Naive thymus-derived CD4-positive, alpha-beta T cell (primary cell): ENCODE measurements around the gene PTS. TPM values are rescaled to one million over a fixed set of nuclear protein-coding genes. Genes with fewer than 3 reads are reported as not detected.
A peak's percentile ranks its signal among the peaks of the same experiment; 100 is the strongest.

Experiments
- ATAC-seq: fragments of 150-1000 bp; cut with Tn5 transposase; 2 replicates; pipeline ENCODE4 v1.10.0; 2021; ENCODE audit warnings: mild to moderate bottlenecking, moderate library complexity
- CTCF ChIA-PET: fragments of 350-600 bp; sonication (Branson Sonifier 250); formaldehyde crosslinking; loops from one replicate; lab custom pipeline; 2021; ENCODE audit warnings: antibody characterized with exemption; lab: Charles Lee
- POLR2A ChIA-PET: fragments of 350-600 bp; sonication (Branson Sonifier 250); formaldehyde crosslinking; loops from one replicate; lab custom pipeline; 2021; ENCODE audit warnings: antibody characterized with exemption, inconsistent platforms; lab: Charles Lee
- DNase-seq, 9 donors: peaks; one replicate each; pipeline versions ENCODE4 v3.0.0 to v3.0.0-alpha.2; 2020 to 2022; ENCODE audit warnings: mixed read lengths in 1 of 9
- H3K27ac ChIP-seq: one replicate; pipeline ENCODE4 v1.7.0; 2013; ENCODE audit warnings: mild to moderate bottlenecking, low read depth, low read length, moderate library complexity
- H3K27me3 ChIP-seq, 2 donors: one replicate each; pipeline ENCODE4 v1.7.0; 2013; ENCODE audit warnings: low read length in 2 of 2, mild to moderate bottlenecking in 2 of 2, moderate library complexity in 2 of 2; ENCODE audit not compliant: control insufficient read depth in 2 of 2, insufficient read depth in 2 of 2
- H3K36me3 ChIP-seq, 3 experiments: 1 replicate in 2 of 3; 2 replicates in 1 of 3; pipeline ENCODE4 v1.7.0; 2013; ENCODE audit warnings: low read length in 3 of 3, mild to moderate bottlenecking in 3 of 3, moderate library complexity in 1 of 3; ENCODE audit not compliant: insufficient read depth in 3 of 3, control insufficient read depth in 2 of 3
- H3K4me1 ChIP-seq, 2 donors: one replicate each; pipeline ENCODE4 v1.7.0; 2013; ENCODE audit warnings: low read length in 2 of 2, mild to moderate bottlenecking in 2 of 2, moderate library complexity in 1 of 2; ENCODE audit not compliant: control insufficient read depth in 2 of 2, insufficient read depth in 2 of 2
- H3K4me3 ChIP-seq: 2 replicates; pipeline ENCODE4 v1.7.0; 2013; ENCODE audit warnings: mild to moderate bottlenecking, low read length
- H3K9me3 ChIP-seq, 3 experiments: 1 replicate in 2 of 3; 2 replicates in 1 of 3; pipeline ENCODE4 v1.7.0; 2013; ENCODE audit warnings: low read length in 3 of 3; ENCODE audit not compliant: control insufficient read depth in 2 of 3
- H3K27ac Mint-ChIP-seq, 9 donors: one replicate each; pipeline ENCODE4 v1.8.0; 2020 to 2022; ENCODE audit warnings: mixed read lengths in 9 of 9, mild to moderate bottlenecking in 8 of 9, moderate library complexity in 5 of 9, inconsistent platforms in 2 of 9
- H3K27me3 Mint-ChIP-seq, 5 donors: one replicate each; pipeline ENCODE4 v1.8.0; 2021 to 2022; ENCODE audit warnings: mixed read lengths in 5 of 5, mild to moderate bottlenecking in 1 of 5
- H3K36me3 Mint-ChIP-seq, 5 donors: one replicate each; pipeline ENCODE4 v1.8.0; 2020 to 2022; ENCODE audit warnings: mixed read lengths in 5 of 5, mild to moderate bottlenecking in 3 of 5, inconsistent platforms in 1 of 5
- H3K4me1 Mint-ChIP-seq, 7 donors: one replicate each; pipeline ENCODE4 v1.8.0; 2020 to 2022; ENCODE audit warnings: mixed read lengths in 7 of 7, mild to moderate bottlenecking in 3 of 7, inconsistent platforms in 1 of 7
- H3K4me3 Mint-ChIP-seq, 10 donors: one replicate each; pipeline ENCODE4 v1.8.0; 2020 to 2022; ENCODE audit warnings: mild to moderate bottlenecking in 10 of 10, mixed read lengths in 10 of 10, moderate library complexity in 6 of 10, inconsistent platforms in 2 of 10
- H3K9me3 Mint-ChIP-seq, 11 donors: one replicate each; pipeline ENCODE4 v1.8.0; 2020 to 2022; ENCODE audit warnings: mixed read lengths in 11 of 11, mild to moderate bottlenecking in 4 of 11, inconsistent platforms in 1 of 11, moderate library complexity in 1 of 11
- intact Hi-C, 2 donors: fragments of 100-400 bp; cut with micrococcal nuclease; formaldehyde crosslinking; loops; one replicate each; pipeline ENCODE4 v1.15.1; 2023
- polyA plus RNA-seq, 2 donors: library from polyadenylated mRNA; unstranded; fragments of 300-500 nt; fragmentation: Illumina TruSeq; gene quantifications; one replicate each; pipeline ENCODE4 v1.2.3, GENCODE V29; 2021
- total RNA-seq, 6 experiments: library from RNA in 5 of 6; stranded (reverse) in 5 of 6; gene quantifications; 1 replicate in 5 of 6; 2 replicates in 1 of 6; pipeline ENCODE4 v1.2.3 and lab custom pipeline; 2021 to 2026

Gene PTS
- total RNA-seq: 10 to 100 TPM; 19.2 to 71.3 (median 24.0) TPM
- polyA plus RNA-seq: 1 to 10 TPM; 3.7 to 7.2 TPM
- 39.3 reads per million, percentile 66 among the genes with 10 or more reads in this experiment for total RNA-seq (lab: John Stamatoyannopoulos, UW)

DNA sequence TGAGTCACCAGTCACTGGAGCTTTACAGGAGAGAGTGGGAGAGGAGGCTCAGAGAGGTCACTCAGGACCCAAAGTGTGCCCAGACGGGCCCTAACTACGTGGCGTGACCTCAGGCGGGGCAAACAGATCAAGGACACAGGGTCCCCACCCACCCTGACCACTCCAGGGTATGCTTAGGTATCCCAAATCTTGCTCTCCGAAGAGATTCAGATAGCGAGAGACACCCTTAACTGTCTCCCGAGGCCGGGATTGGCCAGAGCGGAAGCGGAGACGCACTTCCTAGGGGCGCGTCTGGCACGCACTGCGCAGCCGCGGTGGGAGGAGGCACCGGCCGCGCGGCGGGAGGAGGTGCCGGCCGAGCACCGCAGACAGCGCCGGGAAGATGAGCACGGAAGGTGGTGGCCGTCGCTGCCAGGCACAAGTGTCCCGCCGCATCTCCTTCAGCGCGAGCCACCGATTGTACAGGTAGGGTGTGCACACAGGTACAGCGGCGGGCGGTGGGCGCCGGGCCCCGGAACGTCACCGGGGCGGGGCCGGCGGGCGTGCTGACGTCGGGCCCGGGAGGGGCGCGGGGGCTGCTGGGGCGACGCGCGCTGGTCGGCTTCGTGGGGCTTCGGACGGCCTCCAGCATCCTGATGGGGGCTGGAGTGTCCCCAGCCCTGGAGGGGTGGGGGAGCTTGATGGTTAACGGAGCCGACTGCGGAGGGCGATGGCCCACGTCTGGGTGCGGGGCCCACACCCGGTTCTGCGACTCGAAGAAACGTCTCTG is at the start of gene PTS:
Gene PTS, plus strand, starts transcription at position 367 of the 769 bp plus-strand sequence. Its CDS starts 16 bp downstream, at position 383.
- no peaks in the 10 kb centered on the region for H3K27me3 ChIP-seq
- ATAC-seq: peak; percentile 94
- no peaks in the 10 kb centered on the region for H3K9me3 ChIP-seq
- peak within 1 kb of the TSS; percentile 100 for H3K4me3 ChIP-seq
- intact Hi-C loops: loop anchor here (1.0 to 10.0 kb wide), 15 partner anchors 54 to 1651 kb away; partner anchors contain the start of genes CFAP68 (in 2 of the 2), FDXACB1 (in 2 of the 2), SDHD (in 2 of the 2) and SIK2 (in 2 of the 2)
- peaks cover 0 to 26% (median 17%) of the 10 kb centered on the region in 5 donors for H3K36me3 Mint-ChIP-seq
- peaks cover 11 to 38% (median 30%) of the 10 kb centered on the region in 7 donors for H3K4me1 Mint-ChIP-seq
- peaks cover 0 to 2% (median 0%) of the 10 kb centered on the region in 11 donors for H3K9me3 Mint-ChIP-seq
- CTCF ChIA-PET: interaction anchor here (0.5 to 1.0 kb wide), 2 partner anchors 54 to 1570 kb away, joined by 3 to 9 read pairs; no protein-coding TSS in a partner anchor
- POLR2A ChIA-PET: interaction anchor here (0.7 to 2.3 kb wide), 8 partner anchors 21 to 1088 kb away, joined by 3 to 16 read pairs (median 4); partner anchors contain the start of genes POU2AF1 and TTC12
- H3K27ac ChIP-seq: peak within 1 kb of the TSS; percentile 95
- H3K36me3 ChIP-seq: peaks cover 10 to 17% (median 11%) of the 10 kb centered on the region in 3 experiments
- peak; percentile 79 to 90 (median 88) for DNase-seq
- H3K4me1 ChIP-seq: peaks cover 9% of the 10 kb centered on the region in 2 donors
- H3K27ac Mint-ChIP-seq: peak within 1 kb of the TSS; percentile 92 to 99 (median 98)
- peak within 1 kb of the TSS; percentile 83 to 95 (median 91) for H3K4me3 Mint-ChIP-seq
- H3K27me3 Mint-ChIP-seq: peaks cover 0 to 2% (median 0%) of the 10 kb centered on the region in 5 donors

DNA sequence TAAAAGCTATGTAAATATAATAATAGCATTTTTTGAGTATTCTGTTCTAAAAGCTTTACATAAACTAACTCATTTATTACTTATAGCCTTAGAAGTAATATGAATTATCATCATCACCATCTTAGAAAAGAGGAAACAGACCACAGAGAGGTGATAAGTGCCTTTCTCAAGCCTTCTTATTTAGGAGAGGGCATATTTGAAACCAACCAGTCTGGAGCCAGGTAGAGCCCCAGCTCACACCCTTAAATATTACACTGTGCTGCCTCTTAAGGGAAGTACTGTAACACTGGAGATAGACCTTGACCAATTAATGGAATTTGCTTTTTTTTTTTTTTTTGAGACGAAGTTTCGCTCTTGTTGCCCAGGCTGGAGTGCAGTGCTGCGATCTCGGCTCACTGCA is 48.6 kb upstream of the PTS start:
- Mint-ChIP-seq H3K4me1 (peaks cover 10 to 18% (median 13%) of the 10 kb centered on the region in 7 donors), H3K9me3 (peaks cover 0 to 6% (median 0%) of the 10 kb centered on the region in 11 donors), H3K27ac (no peak overlapping the region), H3K36me3 (peaks cover 0 to 7% (median 3%) of the 10 kb centered on the region in 5 donors), H3K27me3 (peaks cover 13 to 55% (median 36%) of the 10 kb centered on the region in 5 donors), H3K4me3 (no peak overlapping the region)
- no peak for DNase-seq
- peaks cover 0 to 6% of the 10 kb centered on the region in 2 donors for H3K4me1 ChIP-seq
- no peaks in the 10 kb centered on the region for H3K9me3 ChIP-seq
- POLR2A ChIA-PET: no interaction called here
- H3K36me3 ChIP-seq: no peaks in the 10 kb centered on the region
- intact Hi-C loops: loop anchor here in 1 of 2 donors (5.0 kb wide), 1 partner anchor 245 kb away; no protein-coding TSS in a partner anchor
- H3K4me3 ChIP-seq: no peak overlapping the region
- no peak overlapping the region for H3K27ac ChIP-seq
- no peak for ATAC-seq
- CTCF ChIA-PET: interaction anchor here (0.6 kb wide), 1 partner anchor 249 kb away, joined by 4 read pairs; no protein-coding TSS in a partner anchor
- H3K27me3 ChIP-seq: no peaks in the 10 kb centered on the region

DNA sequence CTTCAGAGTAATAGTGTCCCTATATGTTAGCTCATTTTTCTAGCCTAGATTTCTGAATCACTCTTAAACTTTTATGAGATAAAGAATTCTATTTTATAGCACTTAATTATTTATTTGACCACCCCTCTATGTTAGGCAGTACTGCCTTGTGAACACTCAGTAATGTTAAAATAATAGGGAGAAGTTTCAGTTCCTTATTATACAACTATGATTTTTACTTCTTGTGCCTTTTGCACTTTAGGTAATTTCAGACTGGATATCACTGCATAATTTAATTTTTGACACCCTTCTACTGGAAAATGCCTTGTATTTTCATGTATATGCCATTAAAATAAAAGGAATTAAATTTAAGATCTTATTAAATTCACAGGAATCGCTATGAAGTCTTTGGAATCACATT is 47.8 kb upstream of the PTS start:
- Histone ChIP-seq H3K36me3 (no peaks in the 10 kb centered on the region), H3K27ac (no peak overlapping the region), H3K27me3 (no peaks in the 10 kb centered on the region), H3K4me1 (peaks cover 0 to 6% of the 10 kb centered on the region in 2 donors), H3K9me3 (no peaks in the 10 kb centered on the region), H3K4me3 (no peak overlapping the region)
- DNase-seq (no peak), ATAC-seq (no peak)
- Mint-ChIP-seq H3K27ac (no peak overlapping the region), H3K27me3 (peaks cover 13 to 51% (median 36%) of the 10 kb centered on the region in 5 donors), H3K4me1 (peaks cover 10 to 18% (median 13%) of the 10 kb centered on the region in 7 donors), H3K4me3 (no peak overlapping the region), H3K36me3 (peaks cover 0 to 7% (median 3%) of the 10 kb centered on the region in 5 donors), H3K9me3 (peaks cover 0 to 6% (median 0%) of the 10 kb centered on the region in 11 donors)
- intact Hi-C loops: loop anchor here in 1 of 2 donors (5.0 kb wide), 1 partner anchor 246 kb away; no protein-coding TSS in a partner anchor
- ChIA-PET POLR2A (no interaction called here), CTCF (no interaction called here)

DNA sequence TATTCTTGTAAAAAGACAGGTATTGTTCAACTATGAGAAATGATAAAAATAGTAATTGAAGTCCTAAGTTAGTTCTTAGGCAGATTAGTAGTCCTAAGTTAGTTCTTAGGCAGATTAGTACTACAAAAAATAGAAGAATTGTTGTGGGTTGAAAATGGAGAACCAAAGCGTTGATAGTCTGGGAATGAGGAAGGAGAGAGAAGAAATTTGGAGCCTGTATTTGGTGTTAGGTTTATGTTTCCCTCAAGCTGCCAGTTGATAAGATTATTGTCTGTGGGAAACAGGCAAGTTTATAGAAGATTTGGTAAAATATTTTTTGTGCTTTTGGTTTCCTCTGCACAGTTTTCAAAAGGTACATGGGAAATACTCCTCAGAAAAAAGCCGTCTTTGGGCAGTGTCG is 47.3 kb upstream of the PTS start:
- no peak overlapping the region for H3K27ac ChIP-seq
- POLR2A ChIA-PET: no interaction called here
- no peak overlapping the region for H3K27ac Mint-ChIP-seq
- H3K36me3 Mint-ChIP-seq: peaks cover 0 to 7% (median 3%) of the 10 kb centered on the region in 5 donors
- ATAC-seq (no peak), DNase-seq (no peak)
- intact Hi-C loops: loop anchor here in 1 of 2 donors (5.0 kb wide), 1 partner anchor 247 kb away; no protein-coding TSS in a partner anchor
- H3K27me3 ChIP-seq: no peaks in the 10 kb centered on the region
- H3K4me3 ChIP-seq: no peak overlapping the region
- CTCF ChIA-PET: no interaction called here
- H3K9me3 Mint-ChIP-seq: peaks cover 0 to 6% (median 0%) of the 10 kb centered on the region in 11 donors
- H3K9me3 ChIP-seq: no peaks in the 10 kb centered on the region
- peaks cover 10 to 18% (median 13%) of the 10 kb centered on the region in 7 donors for H3K4me1 Mint-ChIP-seq
- peaks cover 13 to 48% (median 40%) of the 10 kb centered on the region in 5 donors for H3K27me3 Mint-ChIP-seq
- no peak overlapping the region for H3K4me3 Mint-ChIP-seq
- H3K36me3 ChIP-seq: no peaks in the 10 kb centered on the region
- H3K4me1 ChIP-seq: peaks cover 0 to 6% of the 10 kb centered on the region in 2 donors

DNA sequence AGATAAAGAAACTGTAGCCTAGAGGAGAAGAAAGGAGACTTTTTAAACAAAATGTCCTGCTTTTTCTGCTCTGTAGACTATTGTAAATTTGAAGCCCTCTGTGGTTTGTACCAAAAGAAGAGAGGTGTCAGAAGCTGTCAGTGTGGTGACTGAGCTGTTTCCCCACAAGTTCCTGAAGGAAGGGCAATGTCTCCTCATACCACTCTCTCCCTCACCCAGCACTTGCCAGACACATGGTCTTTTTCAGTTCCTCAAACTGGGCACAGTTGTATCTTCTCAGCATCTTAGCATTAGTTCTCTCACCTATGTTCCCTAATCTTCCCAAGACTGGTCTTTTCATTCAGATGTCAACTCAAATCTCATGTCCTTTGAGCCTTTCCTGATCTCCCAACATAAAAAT is 46.6 kb upstream of the PTS start:
- H3K27me3 ChIP-seq: no peaks in the 10 kb centered on the region
- H3K9me3 ChIP-seq: no peaks in the 10 kb centered on the region
- ChIA-PET POLR2A (no interaction called here), CTCF (no interaction called here)
- peaks cover 11 to 45% (median 38%) of the 10 kb centered on the region in 5 donors for H3K27me3 Mint-ChIP-seq
- H3K36me3 ChIP-seq: no peaks in the 10 kb centered on the region
- no peak overlapping the region for H3K27ac Mint-ChIP-seq
- H3K4me1 ChIP-seq: peaks cover 0 to 6% of the 10 kb centered on the region in 2 donors
- H3K4me1 Mint-ChIP-seq: peaks cover 8 to 16% (median 11%) of the 10 kb centered on the region in 7 donors
- no peak overlapping the region for H3K4me3 Mint-ChIP-seq
- no peak overlapping the region for H3K4me3 ChIP-seq
- intact Hi-C loops: loop anchor here in 1 of 2 donors (5.0 kb wide), 1 partner anchor 247 kb away; no protein-coding TSS in a partner anchor
- DNase-seq: no peak
- H3K9me3 Mint-ChIP-seq: peaks cover 0 to 6% (median 0%) of the 10 kb centered on the region in 11 donors
- peaks cover 0 to 7% (median 3%) of the 10 kb centered on the region in 5 donors for H3K36me3 Mint-ChIP-seq
- ATAC-seq: peak; percentile 73
- no peak overlapping the region for H3K27ac ChIP-seq

DNA sequence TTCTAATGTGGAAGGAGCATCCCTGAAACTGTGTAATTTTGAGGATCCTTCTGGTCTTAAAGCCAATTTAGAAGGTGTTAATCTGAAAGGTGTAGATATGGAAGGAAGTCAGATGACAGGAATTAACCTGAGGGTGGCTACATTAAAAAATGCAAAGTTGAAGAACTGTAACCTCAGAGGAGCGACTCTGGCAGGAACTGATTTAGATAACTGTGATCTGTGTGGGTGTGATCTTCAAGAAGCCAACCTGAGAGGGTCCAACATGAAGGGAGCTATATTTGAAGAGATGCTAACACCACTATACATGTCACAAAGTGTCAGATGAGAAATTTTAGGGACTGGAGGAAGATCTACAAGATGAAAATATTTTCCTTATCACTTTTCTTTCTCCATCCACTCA is 43.4 kb upstream of the PTS start:
- ChIA-PET POLR2A (no interaction called here), CTCF (no interaction called here)
- Histone ChIP-seq H3K27me3 (no peaks in the 10 kb centered on the region), H3K4me1 (no peaks in the 10 kb centered on the region), H3K27ac (no peak overlapping the region), H3K9me3 (no peaks in the 10 kb centered on the region), H3K4me3 (no peak overlapping the region), H3K36me3 (no peaks in the 10 kb centered on the region)
- DNase-seq (no peak), ATAC-seq (no peak)
- Mint-ChIP-seq H3K9me3 (peaks cover 0 to 6% (median 0%) of the 10 kb centered on the region in 11 donors), H3K27ac (no peak overlapping the region), H3K27me3 (peaks cover 0 to 31% (median 18%) of the 10 kb centered on the region in 5 donors), H3K4me1 (peaks cover 0 to 5% (median 0%) of the 10 kb centered on the region in 7 donors), H3K36me3 (peaks cover 0 to 7% (median 3%) of the 10 kb centered on the region in 5 donors), H3K4me3 (no peak overlapping the region)
- intact Hi-C loops: no loop called here
